ENCODE measurements around the gene BRINP1.

GRCh38 chr9:119257592-119257991 lies 111.6 kb downstream of the BRINP1 start:
- no peak for TF ChIP-seq CTCF (IDR thresholded peaks at IDR 0.05)
- TF ChIP-seq EP300 (IDR thresholded peaks at IDR 0.05) = no peak

All from tibial nerve (tissue), 4 donors.